GM06990 (cell line): ENCODE results near the gene CEP89.

Source experiments
- DNase-seq: peaks from one replicate; pipeline ENCODE4 v3.0.0-alpha.2; 2011; ENCODE audit not compliant: insufficient read length; ENCODE audit errors: extremely low read depth
- H3K27me3 ChIP-seq: replicated peaks from 2 replicates; pipeline ENCODE4 v1.6.0; 2011; ENCODE audit warnings: low read length; ENCODE audit not compliant: control insufficient read depth, insufficient read depth
- H3K36me3 ChIP-seq: 2 replicates; pipeline ENCODE4 v1.5.1; 2011; ENCODE audit warnings: low read length; ENCODE audit not compliant: control insufficient read depth, insufficient read depth
- H3K4me3 ChIP-seq: replicated peaks from 2 replicates; pipeline ENCODE4 v1.5.1; 2011; ENCODE audit warnings: low read depth, mild to moderate bottlenecking, control low read depth, low read length
- CTCF ChIP-seq: IDR thresholded peaks from 2 replicates; pipeline ENCODE4 v1.5.1; 2011; ENCODE audit warnings: low read length, control low read depth, mild to moderate bottlenecking, inconsistent platforms; ENCODE audit not compliant: insufficient read depth, poor library complexity, severe bottlenecking

The CEP89 gene

GRCh38 chr19:32914879-32915660 lies 56.7 kb downstream of the CEP89 start:
- no peaks in the 10 kb centered on the region for H3K27me3 ChIP-seq
- H3K4me3 ChIP-seq = no peak overlapping the region
- TF ChIP-seq CTCF = no peak
- no peak for DNase-seq
- H3K36me3 ChIP-seq = no peaks in the 10 kb centered on the region

DNA sequence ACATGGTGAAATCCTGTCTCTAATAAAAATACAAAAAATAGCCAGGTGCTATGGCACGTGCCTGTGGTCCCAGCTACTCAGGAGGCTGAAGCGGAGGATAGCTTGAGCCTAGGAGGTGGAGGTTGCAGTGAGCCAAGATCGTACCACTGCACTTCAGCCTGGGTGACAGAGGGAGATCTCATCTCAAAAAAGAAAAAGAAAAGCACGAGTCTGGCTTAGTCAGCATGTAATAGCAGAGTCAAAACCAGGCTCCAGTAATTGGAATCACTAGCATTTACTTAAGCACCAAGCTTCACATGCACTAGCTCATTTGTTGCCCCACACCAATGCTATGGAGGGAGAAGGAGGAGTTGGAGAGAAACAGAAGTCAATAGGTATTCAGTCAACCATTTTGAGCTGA lies 60.3 kb downstream of the CEP89 start:
- TF ChIP-seq CTCF = no peak
- DNase-seq = no peak
- Histone ChIP-seq H3K4me3 (no peak overlapping the region), H3K27me3 (no peaks in the 10 kb centered on the region), H3K36me3 (no peaks in the 10 kb centered on the region)

DNA sequence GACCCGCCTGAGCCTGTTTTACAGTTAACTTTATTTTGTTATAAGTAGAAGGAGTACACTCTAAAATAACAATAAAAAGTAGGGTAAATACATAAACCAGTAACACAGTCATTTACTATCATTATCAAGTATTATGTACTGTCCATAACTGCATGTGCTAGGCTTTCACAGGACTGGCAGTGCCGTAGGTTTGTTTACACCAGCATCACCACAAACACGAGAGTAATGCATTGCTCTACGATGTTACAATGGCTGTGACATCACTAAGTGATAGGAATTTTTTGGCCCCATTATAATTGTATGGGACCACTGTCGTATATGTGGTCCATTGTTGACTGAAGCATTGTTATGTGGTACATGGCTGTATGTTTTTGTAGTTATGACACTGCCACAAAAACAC lies 60.9 kb downstream of the CEP89 start:
- DNase-seq = no peak
- no peaks in the 10 kb centered on the region for H3K36me3 ChIP-seq
- TF ChIP-seq CTCF = no peak
- no peak overlapping the region for H3K4me3 ChIP-seq
- no peaks in the 10 kb centered on the region for H3K27me3 ChIP-seq

DNA sequence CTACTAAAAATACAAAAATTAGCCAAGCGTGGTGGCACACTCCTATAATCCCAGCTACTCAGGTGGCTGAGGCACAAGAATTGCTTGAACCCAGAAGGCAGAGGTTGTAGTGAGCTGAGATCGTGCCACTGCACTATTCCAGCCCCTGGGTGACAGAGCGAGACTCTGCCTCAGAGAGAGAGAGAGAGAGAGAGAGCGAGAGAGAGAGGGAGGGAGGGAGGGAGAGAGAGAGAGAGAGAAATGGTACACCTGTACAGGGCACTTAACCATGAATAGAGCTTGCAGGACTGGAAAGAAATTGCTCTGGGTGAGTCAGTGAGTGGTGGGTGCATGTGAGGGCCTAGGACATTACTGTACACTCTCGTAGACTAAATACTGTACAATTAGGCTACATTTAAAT lies 61.7 kb downstream of the CEP89 start:
- no peak for DNase-seq
- Histone ChIP-seq H3K36me3 (no peaks in the 10 kb centered on the region), H3K4me3 (no peak overlapping the region), H3K27me3 (no peaks in the 10 kb centered on the region)
- TF ChIP-seq CTCF = no peak

GRCh38 chr19:32909257-32909656 lies 62.5 kb downstream of the CEP89 start:
- no peak overlapping the region for H3K4me3 ChIP-seq
- no peak for DNase-seq
- TF ChIP-seq CTCF = no peak
- H3K36me3 ChIP-seq = no peaks in the 10 kb centered on the region
- no peaks in the 10 kb centered on the region for H3K27me3 ChIP-seq

DNA sequence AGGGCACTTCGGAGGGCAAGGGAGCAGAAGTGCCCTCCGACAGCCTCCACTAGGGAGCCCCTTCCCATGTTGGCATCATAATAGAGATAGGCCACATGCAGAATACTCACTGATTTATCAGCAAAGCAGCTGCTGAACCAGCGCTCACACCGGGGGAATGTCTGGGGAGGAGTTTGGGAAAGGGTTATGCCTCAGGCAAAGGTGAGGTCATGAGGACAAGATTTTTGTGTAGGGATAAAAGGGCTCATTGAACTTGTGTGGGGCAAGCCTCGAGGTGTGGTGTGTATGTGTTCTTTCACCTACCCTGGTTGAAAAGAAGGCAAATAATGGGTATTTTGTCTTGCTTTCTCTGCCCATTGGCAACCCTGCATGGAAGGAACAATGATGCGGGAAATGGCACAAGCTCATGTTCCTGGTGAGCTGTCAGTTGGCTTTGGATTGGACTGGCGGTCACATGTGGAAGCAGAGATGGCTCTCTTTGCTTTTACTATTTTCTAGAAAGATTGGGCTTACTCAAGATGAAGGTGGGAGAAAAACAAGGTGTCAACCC lies 63.0 kb downstream of the CEP89 start:
- DNase-seq = no peak
- Histone ChIP-seq H3K4me3 (no peak overlapping the region), H3K36me3 (no peaks in the 10 kb centered on the region), H3K27me3 (no peaks in the 10 kb centered on the region)
- no peak for TF ChIP-seq CTCF
